OCI-LY1 (cell line): ENCODE measurements around the gene RHBDF2.

ENCODE experiments used
- EZH2 ChIP-seq: fragments of 200-600 bp; sonication (generic), shearing (Covaris generic); IDR thresholded peaks from 2 replicates; pipeline ENCODE4 v1.8.0; 2017; ENCODE audit warnings: borderline replicate concordance, mixed run types, mild to moderate bottlenecking, antibody characterized with exemption, low read length, moderate library complexity, mixed read lengths
- TF ChIP-seq, protein P1 (sequence below): fragments of 200-600 bp; sonication (generic), shearing (Covaris generic); IDR thresholded peaks from 2 replicates; pipeline ENCODE4 v1.5.1; 2017; ENCODE audit warnings: mild to moderate bottlenecking, antibody characterized with exemption, low read length, moderate library complexity, mixed read lengths

DNA sequence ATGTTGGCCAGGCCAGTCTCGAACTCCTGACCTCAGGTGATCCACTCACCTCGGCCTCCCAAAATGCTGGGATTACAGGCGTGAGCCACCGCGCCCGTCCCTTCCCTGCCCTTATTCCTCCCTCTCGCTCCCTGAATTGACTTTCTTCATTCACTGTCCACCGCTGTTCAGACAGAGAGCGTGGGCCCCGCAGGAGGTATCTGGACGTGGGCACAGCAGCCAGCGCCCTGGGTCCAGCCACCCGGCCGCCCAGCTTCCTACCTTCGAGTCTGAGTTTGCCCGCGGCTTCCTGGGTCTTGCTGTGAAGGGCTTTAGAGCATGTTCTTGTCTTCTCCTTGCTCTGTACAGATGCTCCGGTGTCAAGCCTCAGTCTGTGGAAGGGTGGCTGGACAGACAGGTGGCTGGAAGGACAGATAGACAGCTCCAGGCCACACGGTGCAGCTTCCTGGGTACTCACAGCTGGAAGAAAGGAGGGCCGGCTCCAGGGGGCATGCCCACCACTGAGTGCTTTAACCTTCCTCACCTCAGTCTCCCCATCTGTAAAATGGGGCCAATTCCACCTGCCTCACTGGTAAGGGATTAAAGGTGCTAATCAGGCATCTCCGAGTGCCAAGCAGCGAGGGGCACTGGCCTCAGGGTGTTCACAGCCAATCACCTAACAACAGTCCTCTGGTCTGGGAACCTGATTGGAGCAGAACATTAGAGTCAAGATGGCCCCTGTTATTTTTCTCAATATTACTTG lies 13.6 kb downstream of the RHBDF2 start:
- TF ChIP-seq, protein P1, sequence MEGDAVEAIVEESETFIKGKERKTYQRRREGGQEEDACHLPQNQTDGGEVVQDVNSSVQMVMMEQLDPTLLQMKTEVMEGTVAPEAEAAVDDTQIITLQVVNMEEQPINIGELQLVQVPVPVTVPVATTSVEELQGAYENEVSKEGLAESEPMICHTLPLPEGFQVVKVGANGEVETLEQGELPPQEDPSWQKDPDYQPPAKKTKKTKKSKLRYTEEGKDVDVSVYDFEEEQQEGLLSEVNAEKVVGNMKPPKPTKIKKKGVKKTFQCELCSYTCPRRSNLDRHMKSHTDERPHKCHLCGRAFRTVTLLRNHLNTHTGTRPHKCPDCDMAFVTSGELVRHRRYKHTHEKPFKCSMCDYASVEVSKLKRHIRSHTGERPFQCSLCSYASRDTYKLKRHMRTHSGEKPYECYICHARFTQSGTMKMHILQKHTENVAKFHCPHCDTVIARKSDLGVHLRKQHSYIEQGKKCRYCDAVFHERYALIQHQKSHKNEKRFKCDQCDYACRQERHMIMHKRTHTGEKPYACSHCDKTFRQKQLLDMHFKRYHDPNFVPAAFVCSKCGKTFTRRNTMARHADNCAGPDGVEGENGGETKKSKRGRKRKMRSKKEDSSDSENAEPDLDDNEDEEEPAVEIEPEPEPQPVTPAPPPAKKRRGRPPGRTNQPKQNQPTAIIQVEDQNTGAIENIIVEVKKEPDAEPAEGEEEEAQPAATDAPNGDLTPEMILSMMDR: no peak
- no peak for TF ChIP-seq EZH2
